Left lung (tissue), 10 donors: ENCODE data around the gene FOSB. TPM values are rescaled to one million over a fixed set of nuclear protein-coding genes. Genes with fewer than 3 reads are reported as not detected.

Experiments
- ATAC-seq: fragments of 200-7000 bp; cut with Tn5 transposase; one replicate; pipeline ENCODE4 v1.9.1; 2020; ENCODE audit warnings: moderate library complexity
- DNase-seq, 4 donors: peaks; one replicate each; pipeline ENCODE4 v3.0.0-alpha.2; 2013 to 2020
- H3K27ac ChIP-seq, 2 donors: fragments of 200-600 bp; sonication (generic) in 1 of 2; one replicate each; pipeline versions ENCODE4 v1.5.0 to v1.8.0; 2020 to 2021
- H3K27me3 ChIP-seq, 2 donors: fragments of 200-600 bp; sonication (generic) in 1 of 2; one replicate each; pipeline versions ENCODE4 v1.5.0 to v1.8.0; 2020 to 2021
- H3K36me3 ChIP-seq, 2 donors: fragments of 200-600 bp; sonication (generic) in 1 of 2; one replicate each; pipeline versions ENCODE4 v1.5.0 to v1.8.0; 2020 to 2021
- H3K4me1 ChIP-seq, 2 donors: fragments of 200-600 bp; one replicate each; pipeline ENCODE4 v1.8.0; 2021
- H3K4me3 ChIP-seq, 2 donors: fragments of 200-600 bp; sonication (generic) in 1 of 2; one replicate each; pipeline versions ENCODE4 v1.5.0 to v1.8.0; 2020 to 2021; ENCODE audit warnings: mild to moderate bottlenecking in 1 of 2
- H3K9me3 ChIP-seq, 2 donors: fragments of 200-600 bp; sonication (generic) in 1 of 2; one replicate each; pipeline versions ENCODE4 v1.5.0 to v1.8.0; 2020 to 2021
- CTCF ChIP-seq, 2 donors: fragments of 200-600 bp; sonication (generic) in 1 of 2; IDR thresholded peaks; one replicate each; pipeline versions ENCODE4 v1.5.0 to v1.8.0; 2021; ENCODE audit warnings: antibody characterized with exemption in 2 of 2
- intact Hi-C, 2 donors: fragments of 100-400 bp; cut with DNase I; formaldehyde crosslinking; loops; one replicate each; pipeline versions ENCODE4 v1.11.2 to v1.14.2; 2022
- polyA plus RNA-seq, 6 donors: library from polyadenylated mRNA; unstranded; fragments of 120-200 nt; gene quantifications; one replicate each; pipeline ENCODE4 v1.2.1, GENCODE V29; 2013; ENCODE audit not compliant: insufficient read length in 6 of 6
- total RNA-seq, 2 donors: library from RNA; stranded (reverse); fragmentation: NEBNext Ultra II Directional; extraction: Animal tissue kit (Norgen Biotek cat#: 25700); gene quantifications; one replicate each; pipeline ENCODE4 v1.2.1, GENCODE V29; 2021
- donor health status: DM: no; HTN: yes; CAD: no.
- donor health status: DM: no; HTN: no; CAD: no.

The FOSB gene
- total and polyA plus RNA-seq, 8 donors: 5.7 to 766 (median 126) TPM

GRCh38 chr19:45450012-45450333, 17.8 kb upstream of the FOSB start:
- H3K4me3 ChIP-seq: peak overlapping the region; percentile 39 to 48
- peak; percentile 9 for ATAC-seq
- no peaks in the 10 kb centered on the region for H3K36me3 ChIP-seq
- intact Hi-C loops: no loop called here
- no peak for DNase-seq
- peak overlapping the region; percentile 77 to 92 for H3K27ac ChIP-seq
- no peaks in the 10 kb centered on the region for H3K27me3 ChIP-seq
- no peaks in the 10 kb centered on the region for H3K9me3 ChIP-seq
- TF ChIP-seq CTCF (IDR thresholded peaks at IDR 0.05): no peak
- peaks cover 21 to 48% of the 10 kb centered on the region in 2 donors for H3K4me1 ChIP-seq

- ATAC-seq (peak; percentile 4), DNase-seq (peak in 2 of 4 donors; percentile 65 to 68)
- intact Hi-C loops: no loop called here
- TF ChIP-seq CTCF (IDR thresholded peaks at IDR 0.05): no peak
- Histone ChIP-seq H3K27me3 (no peaks in the 10 kb centered on the region), H3K9me3 (no peaks in the 10 kb centered on the region), H3K4me1 (peaks cover 29 to 48% of the 10 kb centered on the region in 2 donors), H3K27ac (peak overlapping the region; percentile 86 to 92), H3K4me3 (peak overlapping the region; percentile 39 to 48), H3K36me3 (no peaks in the 10 kb centered on the region)
Measured at GRCh38 chr19:45451131-45451849, 16.5 kb upstream of the FOSB start.

- ATAC-seq (no peak), DNase-seq (no peak)
- peak overlapping the region; percentile 86 to 92 for H3K27ac ChIP-seq
- no peak for TF ChIP-seq CTCF (IDR thresholded peaks at IDR 0.05)
- no peaks in the 10 kb centered on the region for H3K27me3 ChIP-seq
- H3K36me3 ChIP-seq: no peaks in the 10 kb centered on the region
- no peaks in the 10 kb centered on the region for H3K9me3 ChIP-seq
- no peak overlapping the region for H3K4me3 ChIP-seq
- H3K4me1 ChIP-seq: peaks cover 32 to 55% of the 10 kb centered on the region in 2 donors
- intact Hi-C loops: no loop called here
Measured at GRCh38 chr19:45451850-45452387, 15.9 kb upstream of the FOSB start.

- Histone ChIP-seq H3K27ac (peak overlapping the region; percentile 84 to 89), H3K27me3 (no peaks in the 10 kb centered on the region), H3K4me3 (no peak overlapping the region), H3K4me1 (peaks cover 24 to 41% of the 10 kb centered on the region in 2 donors), H3K9me3 (no peaks in the 10 kb centered on the region), H3K36me3 (no peaks in the 10 kb centered on the region)
- intact Hi-C loops: no loop called here
- TF ChIP-seq CTCF (IDR thresholded peaks at IDR 0.05): no peak
- peak; percentile 78 to 96 (median 96) for DNase-seq
- peak; percentile 85 for ATAC-seq
Measured at GRCh38 chr19:45455707-45456499, 11.9 kb upstream of the FOSB start.

- H3K4me1 ChIP-seq: peaks cover 19 to 39% of the 10 kb centered on the region in 2 donors
- no peak for TF ChIP-seq CTCF (IDR thresholded peaks at IDR 0.05)
- intact Hi-C loops: no loop called here
- H3K36me3 ChIP-seq: no peaks in the 10 kb centered on the region
- no peaks in the 10 kb centered on the region for H3K9me3 ChIP-seq
- no peaks in the 10 kb centered on the region for H3K27me3 ChIP-seq
- H3K4me3 ChIP-seq: no peak overlapping the region
- DNase-seq (no peak), ATAC-seq (no peak)
- H3K27ac ChIP-seq: peak overlapping the region; percentile 84 to 89
Measured at GRCh38 chr19:45456500-45456815, 11.3 kb upstream of the FOSB start.
